Psoas muscle (tissue), 8 donors: Measurements from ENCODE around the gene CADM2. TPM values are rescaled to one million over a fixed set of nuclear protein-coding genes. Genes with fewer than 3 reads are reported as not detected.

Source experiments
- ATAC-seq, 4 donors: fragments of 200-7000 bp; cut with Tn5 transposase; one replicate each; pipeline ENCODE4 v1.9.1; 2020; ENCODE audit warnings: moderate library complexity in 3 of 4, mild to moderate bottlenecking in 2 of 4
- DNase-seq, 2 donors: peaks; one replicate each; pipeline ENCODE4 v3.0.0-alpha.2; 2020
- H3K27ac ChIP-seq: fragments of 200-600 bp; one replicate; pipeline ENCODE4 v1.8.0; 2022
- H3K27me3 ChIP-seq, 3 donors: fragments of 200-600 bp in 1 of 3; one replicate each; pipeline versions ENCODE4 v1.6.1 to v1.8.0; 2013 to 2022; ENCODE audit warnings: low read length in 2 of 3, mild to moderate bottlenecking in 2 of 3, moderate library complexity in 1 of 3; ENCODE audit not compliant: insufficient read depth in 3 of 3
- H3K36me3 ChIP-seq, 2 donors: fragments of 200-600 bp in 1 of 2; one replicate each; pipeline versions ENCODE4 v1.6.1 to v1.8.0; 2013 to 2022; ENCODE audit warnings: low read depth in 1 of 2, mild to moderate bottlenecking in 1 of 2, moderate library complexity in 1 of 2; ENCODE audit not compliant: insufficient read depth in 1 of 2
- H3K4me1 ChIP-seq: fragments of 200-600 bp; one replicate; pipeline ENCODE4 v1.8.0; 2022
- H3K4me3 ChIP-seq: fragments of 200-600 bp; one replicate; pipeline ENCODE4 v1.8.0; 2022; ENCODE audit warnings: mild to moderate bottlenecking
- H3K9me3 ChIP-seq: fragments of 200-600 bp; one replicate; pipeline ENCODE4 v1.8.0; 2022
- WGBS, 3 donors: extraction: QIAGEN DNeasy Blood & Tissue Kit; methylation state at CpG; one replicate each; pipeline versions ENCODE4 v1.1.6 to v1.1.7; 2013; 5-methylcytosine and 5-hydroxymethylcytosine counted together
- intact Hi-C, 2 donors: fragments of 100-400 bp; cut with DNase I; formaldehyde crosslinking; loops; one replicate each; pipeline versions ENCODE4 v1.11.0 to v1.14.2; 2022
- polyA plus RNA-seq, 3 donors: library from polyadenylated mRNA; stranded (reverse); fragments of 200-250 nt; gene quantifications; one replicate each; pipeline ENCODE4 v1.2.3, GENCODE V29; 2013
- total RNA-seq, 4 donors: library from RNA; stranded (reverse); fragmentation: NEBNext Ultra II Directional in 2 of 4; extraction: Animal tissue kit (Norgen Biotek cat#: 25700) in 2 of 4; gene quantifications; one replicate each; pipeline versions ENCODE4 v1.2.1 to v1.2.4, GENCODE V29; 2021 to 2023
- TF ChIP-seq, protein P1 (sequence below): fragments of 200-600 bp; IDR thresholded peaks from one replicate; pipeline ENCODE4 v1.8.0; 2022; ENCODE audit warnings: antibody characterized with exemption
- donor health status: healthy with polysubstance abuse.
- donor health status: DM: no; HTN: no; CAD: no; lungs with moderate emphysema.
- donor health status: Bipolar disorder and iron deficiency.
- donor health status: healthy.
- donor health status: DM: yes; HTN: yes; CAD: no.
- donor health status: DM: no; HTN: no; CAD: no.
- donor health status: DM: no; HTN: no; CAD: no.
- donor health status: DM: yes; HTN: yes; CAD: no.

CADM2 gene
- total and polyA plus RNA-seq, 7 donors = 3.6 to 15.7 (median 6.3) TPM

DNA sequence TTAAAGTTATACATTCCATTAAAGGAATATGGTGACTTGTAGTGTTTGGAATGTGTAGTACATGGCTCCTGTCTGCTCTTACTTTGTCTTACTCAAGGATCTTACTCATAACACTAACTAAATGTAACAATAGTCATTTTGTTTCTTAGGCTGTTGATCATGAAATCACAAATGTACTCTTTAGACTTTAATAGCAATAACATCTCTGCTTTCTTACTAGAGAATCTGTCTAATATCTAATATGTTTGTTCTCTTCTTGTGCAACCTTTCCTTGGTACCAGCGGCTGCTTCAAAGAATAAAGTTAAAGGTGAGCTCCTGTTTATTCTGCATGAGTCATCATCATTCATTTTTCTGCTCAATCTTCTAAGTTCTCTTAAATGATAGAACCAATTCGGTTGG lies 767.5 kb downstream of the CADM2 start:
- intact Hi-C loops = no loop called here
- no peak overlapping the region for H3K27ac ChIP-seq
- 91 to 96% (median 93%) methylated on average over 2 of the region's 2 CpGs for WGBS, 3 donors
- DNase-seq (no peak), ATAC-seq (no peak)
- no peaks in the 10 kb centered on the region for H3K27me3 ChIP-seq
- TF ChIP-seq, protein P1, sequence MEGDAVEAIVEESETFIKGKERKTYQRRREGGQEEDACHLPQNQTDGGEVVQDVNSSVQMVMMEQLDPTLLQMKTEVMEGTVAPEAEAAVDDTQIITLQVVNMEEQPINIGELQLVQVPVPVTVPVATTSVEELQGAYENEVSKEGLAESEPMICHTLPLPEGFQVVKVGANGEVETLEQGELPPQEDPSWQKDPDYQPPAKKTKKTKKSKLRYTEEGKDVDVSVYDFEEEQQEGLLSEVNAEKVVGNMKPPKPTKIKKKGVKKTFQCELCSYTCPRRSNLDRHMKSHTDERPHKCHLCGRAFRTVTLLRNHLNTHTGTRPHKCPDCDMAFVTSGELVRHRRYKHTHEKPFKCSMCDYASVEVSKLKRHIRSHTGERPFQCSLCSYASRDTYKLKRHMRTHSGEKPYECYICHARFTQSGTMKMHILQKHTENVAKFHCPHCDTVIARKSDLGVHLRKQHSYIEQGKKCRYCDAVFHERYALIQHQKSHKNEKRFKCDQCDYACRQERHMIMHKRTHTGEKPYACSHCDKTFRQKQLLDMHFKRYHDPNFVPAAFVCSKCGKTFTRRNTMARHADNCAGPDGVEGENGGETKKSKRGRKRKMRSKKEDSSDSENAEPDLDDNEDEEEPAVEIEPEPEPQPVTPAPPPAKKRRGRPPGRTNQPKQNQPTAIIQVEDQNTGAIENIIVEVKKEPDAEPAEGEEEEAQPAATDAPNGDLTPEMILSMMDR = no peak
- no peaks in the 10 kb centered on the region for H3K36me3 ChIP-seq
- no peaks in the 10 kb centered on the region for H3K4me1 ChIP-seq
- no peak overlapping the region for H3K4me3 ChIP-seq
- no peaks in the 10 kb centered on the region for H3K9me3 ChIP-seq

DNA sequence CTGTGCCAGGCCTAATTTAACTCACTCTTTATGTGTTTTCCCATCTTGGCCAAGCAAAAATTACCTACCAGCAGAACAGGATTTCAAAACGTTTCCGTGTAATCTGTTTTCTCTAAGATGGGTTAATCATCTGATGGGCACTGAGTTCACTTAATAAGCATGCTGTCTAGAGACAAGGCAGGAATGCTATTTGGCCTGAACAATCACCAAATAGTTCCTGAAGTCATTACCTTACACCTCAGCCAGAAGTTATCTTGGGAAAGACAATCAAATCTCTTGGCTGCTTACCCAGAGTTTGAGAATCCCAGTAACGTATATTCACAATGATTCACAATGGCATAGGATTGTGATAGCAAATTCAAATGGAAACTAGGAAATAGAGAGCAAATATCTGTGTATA lies 779.1 kb downstream of the CADM2 start:
- no peaks in the 10 kb centered on the region for H3K36me3 ChIP-seq
- H3K9me3 ChIP-seq = no peaks in the 10 kb centered on the region
- H3K27me3 ChIP-seq = no peaks in the 10 kb centered on the region
- TF ChIP-seq, protein P1 = no peak
- no peak for DNase-seq
- H3K4me3 ChIP-seq = no peak overlapping the region
- no peak overlapping the region for H3K27ac ChIP-seq
- H3K4me1 ChIP-seq = no peaks in the 10 kb centered on the region
- no peak for ATAC-seq
- 15 to 22% (median 18%) methylated on average over 3 of the region's 3 CpGs for WGBS, 3 donors
- intact Hi-C loops = no loop called here

DNA sequence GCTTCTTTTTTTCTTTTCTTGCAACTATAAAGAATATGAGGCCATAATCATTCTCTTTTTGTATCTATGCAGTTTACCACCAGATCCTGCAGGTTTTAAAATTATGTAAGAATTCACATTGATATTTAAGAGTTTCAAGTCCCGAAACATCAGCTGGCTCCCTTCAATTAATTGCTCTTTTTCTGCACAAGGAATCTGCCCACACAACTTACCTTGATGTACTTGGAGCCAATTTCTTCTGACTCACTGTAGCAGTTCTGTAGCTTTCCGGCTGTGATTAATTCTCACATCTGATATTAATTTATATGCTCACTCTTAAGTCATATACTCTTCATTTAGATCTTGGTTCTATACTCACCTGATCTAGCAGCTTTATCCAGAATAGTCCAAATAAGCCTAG lies 781.8 kb downstream of the CADM2 start:
- no peaks in the 10 kb centered on the region for H3K4me1 ChIP-seq
- 61 to 84% (median 75%) methylated on average over 2 of the region's 2 CpGs for WGBS, 3 donors
- intact Hi-C loops = no loop called here
- TF ChIP-seq, protein P1 = no peak
- no peaks in the 10 kb centered on the region for H3K36me3 ChIP-seq
- no peak overlapping the region for H3K4me3 ChIP-seq
- DNase-seq = no peak
- H3K27ac ChIP-seq = no peak overlapping the region
- H3K27me3 ChIP-seq = no peaks in the 10 kb centered on the region
- no peak for ATAC-seq
- H3K9me3 ChIP-seq = no peaks in the 10 kb centered on the region

DNA sequence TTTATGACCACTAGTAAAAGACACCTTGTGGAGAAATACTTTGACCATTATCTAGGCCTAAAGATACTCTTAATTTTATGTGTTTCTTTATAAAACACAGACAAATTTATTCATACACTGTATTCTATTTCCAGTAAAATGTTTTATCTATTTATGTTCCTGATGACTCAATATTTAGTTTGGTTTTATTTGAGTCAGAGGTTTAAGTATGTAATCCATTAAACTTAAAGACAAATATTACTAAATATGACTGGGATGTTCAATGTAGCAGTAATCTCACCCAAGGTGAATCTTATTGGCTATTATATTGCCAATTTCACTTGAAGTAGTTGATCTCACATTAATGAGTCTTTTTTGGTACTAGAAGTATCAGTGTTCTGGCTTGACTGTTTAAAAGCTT lies 799.7 kb downstream of the CADM2 start:
- no peaks in the 10 kb centered on the region for H3K4me1 ChIP-seq
- ATAC-seq (no peak), DNase-seq (no peak)
- H3K9me3 ChIP-seq = no peaks in the 10 kb centered on the region
- H3K27me3 ChIP-seq = no peaks in the 10 kb centered on the region
- H3K4me3 ChIP-seq = no peak overlapping the region
- H3K27ac ChIP-seq = no peak overlapping the region
- TF ChIP-seq, protein P1 = no peak
- intact Hi-C loops = no loop called here
- H3K36me3 ChIP-seq = no peaks in the 10 kb centered on the region

DNA sequence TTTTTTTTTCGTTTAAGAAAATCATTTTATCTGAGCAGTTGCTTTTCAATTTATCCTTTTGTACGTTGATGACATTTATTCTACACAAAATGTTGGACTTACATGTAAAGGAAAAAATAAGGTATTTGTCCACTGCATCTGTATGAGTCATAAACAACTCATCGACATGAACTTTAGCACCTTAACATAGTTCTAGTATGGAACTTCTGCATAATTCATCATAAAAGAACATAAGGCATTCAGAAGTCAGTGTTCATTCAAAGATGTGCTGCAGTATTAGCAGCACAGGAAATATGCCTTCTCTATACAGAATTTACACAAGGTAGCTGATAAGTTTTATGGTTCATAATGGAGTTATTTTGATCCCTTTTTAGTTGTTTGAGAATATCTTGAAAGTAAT lies 801.6 kb downstream of the CADM2 start:
- Histone ChIP-seq H3K4me3 (no peak overlapping the region), H3K27ac (no peak overlapping the region), H3K27me3 (no peaks in the 10 kb centered on the region), H3K36me3 (no peaks in the 10 kb centered on the region), H3K9me3 (no peaks in the 10 kb centered on the region), H3K4me1 (no peaks in the 10 kb centered on the region)
- TF ChIP-seq, protein P1 = no peak
- intact Hi-C loops = no loop called here
- WGBS, 3 donors = 74 to 82% (median 80%) methylated on average over 3 of the region's 3 CpGs
- ATAC-seq (no peak), DNase-seq (no peak)
